Sigmoid colon (tissue), 7 donors: ENCODE measurements around the gene ITGB5. TPM values are rescaled to one million over a fixed set of nuclear protein-coding genes. Genes with fewer than 3 reads are reported as not detected.

Experiments
- DNase-seq: peaks from one replicate; pipeline ENCODE4 v3.0.0-alpha.2; 2019
- H3K27ac ChIP-seq, 4 donors: fragments of 200-600 bp; sonication (generic); one replicate each; pipeline ENCODE4 v1.5.1; 2016 to 2019; ENCODE audit warnings: mild to moderate bottlenecking in 1 of 4
- H3K27me3 ChIP-seq, 3 donors: fragments of 200-600 bp; sonication (generic); one replicate each; pipeline ENCODE4 v1.5.1; 2019; ENCODE audit warnings: mild to moderate bottlenecking in 1 of 3
- H3K36me3 ChIP-seq, 4 donors: fragments of 200-600 bp; sonication (generic); one replicate each; pipeline ENCODE4 v1.5.1; 2016 to 2019
- H3K4me1 ChIP-seq, 4 donors: fragments of 200-600 bp; sonication (generic); one replicate each; pipeline ENCODE4 v1.5.1; 2017 to 2019
- H3K4me3 ChIP-seq, 4 donors: fragments of 200-600 bp; sonication (generic); one replicate each; pipeline ENCODE4 v1.5.1; 2017 to 2019; ENCODE audit warnings: mild to moderate bottlenecking in 2 of 4, moderate library complexity in 1 of 4
- H3K9me3 ChIP-seq, 4 donors: fragments of 200-600 bp in 3 of 4; sonication (generic) in 3 of 4; one replicate each; pipeline versions ENCODE4 v1.5.1 to v1.6.1; 2013 to 2019
- EP300 ChIP-seq, 4 donors: sonication (generic); formaldehyde crosslinking; IDR thresholded peaks; one replicate each; pipeline ENCODE4 v1.6.1; 2017; ENCODE audit warnings: antibody characterized with exemption in 4 of 4
- POLR2A ChIP-seq, 2 donors: fragments of 450-650 bp; IDR thresholded peaks; one replicate each; pipeline ENCODE4 v1.6.1; 2016; ENCODE audit warnings: antibody characterized with exemption in 2 of 2, mild to moderate bottlenecking in 2 of 2, moderate library complexity in 2 of 2
- POLR2AphosphoS5 ChIP-seq, 4 donors: sonication (generic); formaldehyde crosslinking; IDR thresholded peaks; one replicate each; pipeline ENCODE4 v1.6.1; 2017; ENCODE audit warnings: antibody characterized with exemption in 4 of 4
- WGBS, 2 donors: extraction: QIAGEN DNeasy Blood & Tissue Kit; methylation state at CpG; one replicate each; pipeline ENCODE4 v1.1.7; 2013; 5-methylcytosine and 5-hydroxymethylcytosine counted together
- intact Hi-C: fragments of 100-400 bp; cut with DNase I; formaldehyde crosslinking; loops from one replicate; pipeline ENCODE4 v1.15.1; 2023
- polyA plus RNA-seq, 3 donors: library from polyadenylated mRNA; stranded (reverse); fragments of 200-250 nt; gene quantifications; one replicate each; pipeline ENCODE4 v1.2.3, GENCODE V29; 2013
- total RNA-seq, 4 donors: library from RNA; depleted of rRNA; stranded (reverse); fragments of >200 nt; gene quantifications; one replicate each; pipeline ENCODE4 v1.1.0, GENCODE V29; 2016
- TF ChIP-seq, protein P1 (sequence below), 4 experiments: fragments of 450-650 bp in 3 of 4; fragments of 200-600 bp in 1 of 4; IDR thresholded peaks; one replicate each; pipeline ENCODE4 v1.5.1; 2016 to 2019; ENCODE audit warnings: antibody characterized with exemption in 4 of 4, mild to moderate bottlenecking in 3 of 4, moderate library complexity in 2 of 4
- donor health status: healthy with polysubstance abuse.
- donor health status: Bipolar disorder and iron deficiency.
- donor health status: healthy.

ITGB5 gene
- total and polyA plus RNA-seq, 7 donors = 15.0 to 203 (median 89.2) TPM

DNA sequence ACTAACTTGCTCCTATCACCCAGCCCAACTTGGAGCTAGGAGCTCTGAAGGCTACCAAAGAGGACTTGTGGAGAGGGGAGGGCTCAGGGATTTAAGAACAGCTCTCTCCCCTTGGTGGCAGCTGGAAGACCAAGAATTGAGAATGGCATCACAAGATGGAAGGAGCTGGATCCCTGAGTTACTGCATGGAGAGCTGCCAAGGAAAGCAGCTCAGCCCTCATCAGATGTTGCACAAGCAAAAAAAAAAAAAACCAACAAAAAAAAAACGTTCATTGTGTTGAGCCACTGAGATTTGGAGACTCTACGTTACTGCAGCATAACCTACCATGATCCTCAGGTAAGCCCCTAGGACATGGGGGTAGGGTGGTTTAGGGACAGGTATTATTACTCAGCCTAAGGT, 41.0 kb downstream of the ITGB5 start:
- Histone ChIP-seq H3K9me3 (no peaks in the 10 kb centered on the region), H3K4me1 (peaks cover 0 to 60% (median 51%) of the 10 kb centered on the region in 4 donors), H3K4me3 (no peak overlapping the region), H3K27me3 (no peaks in the 10 kb centered on the region), H3K36me3 (peaks cover 0 to 22% (median 10%) of the 10 kb centered on the region in 4 donors), H3K27ac (peak overlapping the region; percentile 81 to 91 (median 86))
- intact Hi-C loops = loop anchor here (5.0 kb wide), 1 partner anchor 41 kb away; the partner anchor contains the start of gene ITGB5
- peak; percentile 79 for DNase-seq
- TF ChIP-seq, protein P1, sequence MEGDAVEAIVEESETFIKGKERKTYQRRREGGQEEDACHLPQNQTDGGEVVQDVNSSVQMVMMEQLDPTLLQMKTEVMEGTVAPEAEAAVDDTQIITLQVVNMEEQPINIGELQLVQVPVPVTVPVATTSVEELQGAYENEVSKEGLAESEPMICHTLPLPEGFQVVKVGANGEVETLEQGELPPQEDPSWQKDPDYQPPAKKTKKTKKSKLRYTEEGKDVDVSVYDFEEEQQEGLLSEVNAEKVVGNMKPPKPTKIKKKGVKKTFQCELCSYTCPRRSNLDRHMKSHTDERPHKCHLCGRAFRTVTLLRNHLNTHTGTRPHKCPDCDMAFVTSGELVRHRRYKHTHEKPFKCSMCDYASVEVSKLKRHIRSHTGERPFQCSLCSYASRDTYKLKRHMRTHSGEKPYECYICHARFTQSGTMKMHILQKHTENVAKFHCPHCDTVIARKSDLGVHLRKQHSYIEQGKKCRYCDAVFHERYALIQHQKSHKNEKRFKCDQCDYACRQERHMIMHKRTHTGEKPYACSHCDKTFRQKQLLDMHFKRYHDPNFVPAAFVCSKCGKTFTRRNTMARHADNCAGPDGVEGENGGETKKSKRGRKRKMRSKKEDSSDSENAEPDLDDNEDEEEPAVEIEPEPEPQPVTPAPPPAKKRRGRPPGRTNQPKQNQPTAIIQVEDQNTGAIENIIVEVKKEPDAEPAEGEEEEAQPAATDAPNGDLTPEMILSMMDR (IDR thresholded peaks at IDR 0.05) = no peak
- TF ChIP-seq EP300 (IDR thresholded peaks at IDR 0.05) (no peak), POLR2A (IDR thresholded peaks at IDR 0.05) (no peak), POLR2AphosphoS5 (IDR thresholded peaks at IDR 0.05) (no peak)
- 53 to 63% methylated on average over 2 of the region's 2 CpGs for WGBS, 2 donors

DNA sequence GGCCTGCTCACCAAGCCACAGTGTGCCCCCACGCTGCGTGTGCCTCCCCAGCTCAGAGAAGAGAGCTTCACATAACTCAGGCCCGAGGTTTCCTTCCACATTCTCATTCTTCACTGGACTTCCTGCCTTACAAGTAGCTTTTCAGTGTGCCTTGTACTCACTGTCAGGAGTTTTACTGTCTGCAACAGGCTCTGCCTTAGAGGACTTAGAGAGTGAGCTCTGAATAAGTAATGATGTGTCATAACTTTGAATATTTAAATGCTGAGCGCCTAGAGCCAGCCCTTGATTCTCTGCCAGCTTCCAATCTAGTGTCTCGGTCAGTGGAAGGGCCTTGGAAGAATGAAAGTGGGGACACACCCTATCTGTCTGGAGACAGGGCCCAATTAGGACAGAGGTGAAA, 41.8 kb downstream of the ITGB5 start:
- no peak overlapping the region for H3K4me3 ChIP-seq

GRCh38 chr3:124843506-124844177, 43.5 kb downstream of the ITGB5 start:
- 93 to 94% methylated on average over 5 of the region's 5 CpGs for WGBS, 2 donors
- Histone ChIP-seq H3K4me1 (peaks cover 0 to 50% (median 35%) of the 10 kb centered on the region in 4 donors), H3K36me3 (peaks cover 0 to 28% (median 16%) of the 10 kb centered on the region in 4 donors), H3K9me3 (no peaks in the 10 kb centered on the region), H3K27ac (peak overlapping the region; percentile 7 to 91 (median 83)), H3K4me3 (no peak overlapping the region), H3K27me3 (no peaks in the 10 kb centered on the region)
- intact Hi-C loops = no loop called here
- TF ChIP-seq POLR2A (IDR thresholded peaks at IDR 0.05) (no peak), EP300 (IDR thresholded peaks at IDR 0.05) (no peak), POLR2AphosphoS5 (IDR thresholded peaks at IDR 0.05) (no peak)
- TF ChIP-seq, protein P1 (IDR thresholded peaks at IDR 0.05) = no peak
- DNase-seq = no peak

More for the DNA sequence above, 41.8 kb downstream of the ITGB5 start:
- no peaks in the 10 kb centered on the region for H3K27me3 ChIP-seq
- peak; percentile 86 for DNase-seq
- 38 to 50% methylated on average over 5 of the region's 5 CpGs for WGBS, 2 donors
- H3K36me3 ChIP-seq = peaks cover 0 to 28% (median 16%) of the 10 kb centered on the region in 4 donors
- H3K9me3 ChIP-seq = no peaks in the 10 kb centered on the region
- TF ChIP-seq POLR2AphosphoS5 (IDR thresholded peaks at IDR 0.05) = peak in 2 of 4 donors; percentile 35 to 70
- TF ChIP-seq, protein P1 (IDR thresholded peaks at IDR 0.05) = no peak
- intact Hi-C loops = loop anchor here (5.0 kb wide), 1 partner anchor 42 kb away; the partner anchor contains the start of gene ITGB5
- H3K4me1 ChIP-seq = peaks cover 0 to 56% (median 43%) of the 10 kb centered on the region in 4 donors
- peak overlapping the region; percentile 81 to 91 (median 86) for H3K27ac ChIP-seq

- H3K36me3 ChIP-seq = peaks cover 0 to 23% (median 14%) of the 10 kb centered on the region in 4 donors
- intact Hi-C loops = no loop called here
- H3K9me3 ChIP-seq = no peaks in the 10 kb centered on the region
- no peak for TF ChIP-seq EP300 (IDR thresholded peaks at IDR 0.05)
- no peak for TF ChIP-seq POLR2AphosphoS5 (IDR thresholded peaks at IDR 0.05)
- TF ChIP-seq, protein P1 (IDR thresholded peaks at IDR 0.05) = no peak
- TF ChIP-seq POLR2A (IDR thresholded peaks at IDR 0.05) = no peak
- H3K27ac ChIP-seq = peak overlapping the region; percentile 7 to 91 (median 83)
- peaks cover 0 to 55% (median 40%) of the 10 kb centered on the region in 4 donors for H3K4me1 ChIP-seq
- no peak for DNase-seq
- no peaks in the 10 kb centered on the region for H3K27me3 ChIP-seq
- 91 to 96% methylated on average over 4 of the region's 4 CpGs for WGBS, 2 donors
- H3K4me3 ChIP-seq = no peak overlapping the region
These were observed 44.1 kb downstream of the ITGB5 start for GRCh38 chr3:124843047-124843446.
